SU-DHL-6 (cell line): ENCODE results near the gene CMPK2.
A peak's percentile ranks its signal among the peaks of the same experiment; 100 is the strongest.

Experiments used
- H2AFZ ChIP-seq: fragments of 200-600 bp; sonication (generic); 2 replicates; pipeline ENCODE4 v1.6.1; 2014; ENCODE audit warnings: low read depth, mild to moderate bottlenecking, moderate library complexity, mixed read lengths, antibody characterized with exemption, low read length; ENCODE audit not compliant: severe bottlenecking
- H3F3A ChIP-seq: fragments of 200-600 bp; shearing (Covaris generic); 2 replicates; pipeline ENCODE4 v1.6.0; 2016; ENCODE audit warnings: antibody characterized with exemption, mild to moderate bottlenecking; ENCODE audit not compliant: insufficient read depth
- H3K27ac ChIP-seq: fragments of 200-600 bp; sonication (generic); 2 replicates; pipeline ENCODE4 v1.5.1; 2016; ENCODE audit warnings: low read depth, mild to moderate bottlenecking, low read length, moderate library complexity, mixed read lengths
- H3K27me3 ChIP-seq: fragments of 200-600 bp; sonication (generic), shearing (Covaris generic); 2 replicates; pipeline ENCODE4 v1.6.0; 2014; ENCODE audit warnings: mild to moderate bottlenecking, low read length
- H3K36me3 ChIP-seq: fragments of 200-600 bp; sonication (generic); 2 replicates; pipeline ENCODE4 v1.6.1; 2014; ENCODE audit warnings: mild to moderate bottlenecking, low read length, mixed read lengths
- H3K4me2 ChIP-seq: fragments of 300-600, 200-600 bp; shearing (Covaris generic), sonication (generic); 2 replicates; pipeline ENCODE4 v1.6.0; 2014; ENCODE audit warnings: low read length, low read depth, mild to moderate bottlenecking; ENCODE audit not compliant: poor library complexity, severe bottlenecking
- H3K4me3 ChIP-seq: fragments of 200-600 bp; sonication (generic); 2 replicates; pipeline ENCODE4 v1.5.1; 2014; ENCODE audit warnings: antibody characterized with exemption, low read length, mild to moderate bottlenecking, mixed read lengths; ENCODE audit not compliant: insufficient read depth, poor library complexity, severe bottlenecking
- H3K79me2 ChIP-seq: fragments of 200-600 bp; sonication (generic); 2 replicates; pipeline ENCODE4 v1.6.1; 2014; ENCODE audit warnings: mild to moderate bottlenecking, low read length, moderate library complexity; ENCODE audit not compliant: insufficient read depth
- H3K9ac ChIP-seq: fragments of 200-600 bp; sonication (generic); 2 replicates; pipeline ENCODE4 v1.7.0; 2014; ENCODE audit warnings: mild to moderate bottlenecking, low read length
- H3K9me2 ChIP-seq: fragments of 200-600 bp; sonication (generic); replicated peaks from 2 replicates; pipeline ENCODE4 v1.6.1; 2014; ENCODE audit warnings: low read length; ENCODE audit not compliant: insufficient read depth
- H3K9me3 ChIP-seq: fragments of 200-600 bp; sonication (generic); 2 replicates; pipeline ENCODE4 v1.6.1; 2014; ENCODE audit warnings: low read length, mixed read lengths; ENCODE audit not compliant: insufficient read depth
- H4K20me1 ChIP-seq: fragments of 200-600 bp; sonication (generic); 2 replicates; pipeline ENCODE4 v1.6.1; 2014; ENCODE audit warnings: low read depth, mild to moderate bottlenecking, antibody characterized with exemption, low read length, moderate library complexity, mixed read lengths
- EZH2phosphoT487 ChIP-seq: fragments of 200-600 bp; sonication (generic), shearing (Covaris generic); conservative IDR thresholded peaks from 2 replicates; pipeline ENCODE4 v1.6.1; 2018; ENCODE audit warnings: mild to moderate bottlenecking, antibody characterized with exemption, low read length, moderate library complexity, mixed read lengths
- TF ChIP-seq, protein P1 (sequence below): fragments of 200-600 bp; sonication (generic); IDR thresholded peaks from one replicate; pipeline ENCODE4 v1.5.1; 2017; ENCODE audit warnings: antibody characterized with exemption, mild to moderate bottlenecking, low read length, moderate library complexity; ENCODE audit not compliant: insufficient read depth, poor library complexity, severe bottlenecking

CMPK2 gene

GRCh38 chr2:6865346-6866274 is at the start of gene CMPK2:
Gene CMPK2 (minus strand): TSS chr2:6865907. CDS start chr2:6865696, 211 bp downstream.
- Histone ChIP-seq H2AFZ (peak within 1 kb of the TSS; percentile 52), H3K9me2 (no peaks in the 10 kb centered on the region), H3K27ac (peak within 1 kb of the TSS; percentile 27; the same call in 1 of the 2 replicates), H3F3A (peaks cover 9% of the 10 kb centered on the region; the same call in 1 of the 2 replicates), H3K4me3 (peak within 1 kb of the TSS; percentile 52), H3K9ac (peak within 1 kb of the TSS; percentile 57), H3K9me3 (no peaks in the 10 kb centered on the region; the same call in 1 of the 2 replicates), H3K4me2 (peak within 1 kb of the TSS; percentile 59), H4K20me1 (no peaks in the 10 kb centered on the region), H3K36me3 (no peaks in the 10 kb centered on the region; the same call in 1 of the 2 replicates), H3K79me2 (no peaks in the 10 kb centered on the region), H3K27me3 (no peaks in the 10 kb centered on the region)
- TF ChIP-seq, protein P1, sequence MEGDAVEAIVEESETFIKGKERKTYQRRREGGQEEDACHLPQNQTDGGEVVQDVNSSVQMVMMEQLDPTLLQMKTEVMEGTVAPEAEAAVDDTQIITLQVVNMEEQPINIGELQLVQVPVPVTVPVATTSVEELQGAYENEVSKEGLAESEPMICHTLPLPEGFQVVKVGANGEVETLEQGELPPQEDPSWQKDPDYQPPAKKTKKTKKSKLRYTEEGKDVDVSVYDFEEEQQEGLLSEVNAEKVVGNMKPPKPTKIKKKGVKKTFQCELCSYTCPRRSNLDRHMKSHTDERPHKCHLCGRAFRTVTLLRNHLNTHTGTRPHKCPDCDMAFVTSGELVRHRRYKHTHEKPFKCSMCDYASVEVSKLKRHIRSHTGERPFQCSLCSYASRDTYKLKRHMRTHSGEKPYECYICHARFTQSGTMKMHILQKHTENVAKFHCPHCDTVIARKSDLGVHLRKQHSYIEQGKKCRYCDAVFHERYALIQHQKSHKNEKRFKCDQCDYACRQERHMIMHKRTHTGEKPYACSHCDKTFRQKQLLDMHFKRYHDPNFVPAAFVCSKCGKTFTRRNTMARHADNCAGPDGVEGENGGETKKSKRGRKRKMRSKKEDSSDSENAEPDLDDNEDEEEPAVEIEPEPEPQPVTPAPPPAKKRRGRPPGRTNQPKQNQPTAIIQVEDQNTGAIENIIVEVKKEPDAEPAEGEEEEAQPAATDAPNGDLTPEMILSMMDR, result peak; percentile 18
- TF ChIP-seq EZH2phosphoT487, result no peak

GRCh38 chr2:6915399-6915798 is 49.7 kb upstream of the CMPK2 start:
- Histone ChIP-seq H3K79me2 (no peaks in the 10 kb centered on the region), H4K20me1 (no peaks in the 10 kb centered on the region), H3K9me3 (no peaks in the 10 kb centered on the region), H2AFZ (no peak overlapping the region), H3K4me2 (no peak overlapping the region), H3K9ac (no peak overlapping the region), H3K4me3 (no peak overlapping the region), H3K27ac (no peak overlapping the region), H3F3A (no peaks in the 10 kb centered on the region), H3K27me3 (no peaks in the 10 kb centered on the region), H3K9me2 (no peaks in the 10 kb centered on the region), H3K36me3 (no peaks in the 10 kb centered on the region)
- no peak for TF ChIP-seq EZH2phosphoT487
- TF ChIP-seq, protein P1, result no peak

DNA sequence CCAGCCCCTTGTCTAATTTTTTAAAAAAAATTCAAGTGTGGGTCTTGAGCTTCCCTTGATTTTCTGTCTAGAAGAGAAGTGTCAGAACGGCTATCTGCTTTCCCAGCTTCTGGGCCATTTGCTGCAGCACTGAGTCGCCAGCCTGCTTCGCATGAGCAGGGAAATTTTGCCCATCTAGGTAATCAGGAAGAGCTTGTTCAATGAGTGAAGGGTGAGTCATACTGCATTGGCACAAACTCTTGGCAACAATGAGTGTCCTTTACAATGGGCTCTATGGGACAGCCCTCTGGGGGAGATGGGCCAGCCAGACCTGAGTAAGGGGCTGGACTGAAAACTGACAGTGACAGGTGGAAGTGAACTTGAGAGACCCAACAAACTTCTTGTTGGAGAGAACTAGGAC is 49.1 kb upstream of the CMPK2 start:
- Histone ChIP-seq H3K4me2 (no peak overlapping the region), H3K36me3 (no peaks in the 10 kb centered on the region), H3K9me3 (no peaks in the 10 kb centered on the region), H4K20me1 (no peaks in the 10 kb centered on the region), H3K79me2 (no peaks in the 10 kb centered on the region), H2AFZ (no peak overlapping the region), H3K9me2 (no peaks in the 10 kb centered on the region), H3F3A (0 out of 2 replicates have a peak, but pooled peaks cover 3% of the 10 kb centered on the region), H3K4me3 (no peak overlapping the region), H3K9ac (no peak overlapping the region), H3K27ac (no peak overlapping the region), H3K27me3 (no peaks in the 10 kb centered on the region)
- TF ChIP-seq, protein P1, result no peak
- no peak for TF ChIP-seq EZH2phosphoT487
